HG03045 (cell line): Measurements from ENCODE around the gene SLC48A1.

Experiments used
- ATAC-seq: cut with Tn5 transposase; IDR thresholded peaks from one replicate; pipeline ENCODE4 v1.9.1; 2021; ENCODE audit warnings: mild to moderate bottlenecking, moderate library complexity; ENCODE audit not compliant: unreplicated experiment

Gene SLC48A1

GRCh38 chr12:47789712-47790489 lies 16.9 kb downstream of the SLC48A1 start:
- ATAC-seq, result no peak

GRCh38 chr12:47790676-47791350 lies 17.8 kb downstream of the SLC48A1 start:
- ATAC-seq, result no peak

- no peak for ATAC-seq
These were observed 18.3 kb downstream of the SLC48A1 start for GRCh38 chr12:47791351-47791746.

GRCh38 chr12:47791874-47792273 lies 18.8 kb downstream of the SLC48A1 start:
- ATAC-seq, result no peak

- no peak for ATAC-seq
These were observed 20.1 kb downstream of the SLC48A1 start for GRCh38 chr12:47793015-47793681.

GRCh38 chr12:47794679-47795078 lies 21.6 kb downstream of the SLC48A1 start:
- no peak for ATAC-seq

GRCh38 chr12:47795121-47795813 lies 22.2 kb downstream of the SLC48A1 start:
- ATAC-seq, result no peak

GRCh38 chr12:47795814-47796411 lies 22.9 kb downstream of the SLC48A1 start:
- no peak for ATAC-seq

GRCh38 chr12:47797441-47797840 lies 24.4 kb downstream of the SLC48A1 start:
- ATAC-seq, result no peak

- ATAC-seq, result no peak
These were observed 25.4 kb downstream of the SLC48A1 start for GRCh38 chr12:47798382-47798948.

GRCh38 chr12:47799357-47799955 lies 26.4 kb downstream of the SLC48A1 start:
- no peak for ATAC-seq

- ATAC-seq, result no peak
These were observed 27.5 kb downstream of the SLC48A1 start for GRCh38 chr12:47800582-47800981.

- no peak for ATAC-seq
These were observed 28.3 kb downstream of the SLC48A1 start for GRCh38 chr12:47801170-47801903.

- no peak for ATAC-seq
These were observed 28.8 kb downstream of the SLC48A1 start for GRCh38 chr12:47801904-47802246.

- no peak for ATAC-seq
These were observed 29.3 kb downstream of the SLC48A1 start for GRCh38 chr12:47802312-47802711.

- no peak for ATAC-seq
These were observed 30.3 kb downstream of the SLC48A1 start for GRCh38 chr12:47803191-47803875.

GRCh38 chr12:47804171-47804570 lies 31.1 kb downstream of the SLC48A1 start:
- ATAC-seq, result no peak

GRCh38 chr12:47805417-47805816 lies 32.4 kb downstream of the SLC48A1 start:
- no peak for ATAC-seq

- ATAC-seq, result no peak
These were observed 34.3 kb downstream of the SLC48A1 start for GRCh38 chr12:47807338-47807737.
